Measurements from ENCODE around the gene CELSR3.

GRCh38 chr3:48655606-48656005 lies 7.1 kb downstream of the CELSR3 start:
- TF ChIP-seq CTCF (IDR thresholded peaks at IDR 0.05; ENCODE audit: insufficient read depth, low read length): no peak
- no peak for TF ChIP-seq GABPA (IDR thresholded peaks at IDR 0.05; ENCODE audit: low read depth)
- TF ChIP-seq, protein P1, sequence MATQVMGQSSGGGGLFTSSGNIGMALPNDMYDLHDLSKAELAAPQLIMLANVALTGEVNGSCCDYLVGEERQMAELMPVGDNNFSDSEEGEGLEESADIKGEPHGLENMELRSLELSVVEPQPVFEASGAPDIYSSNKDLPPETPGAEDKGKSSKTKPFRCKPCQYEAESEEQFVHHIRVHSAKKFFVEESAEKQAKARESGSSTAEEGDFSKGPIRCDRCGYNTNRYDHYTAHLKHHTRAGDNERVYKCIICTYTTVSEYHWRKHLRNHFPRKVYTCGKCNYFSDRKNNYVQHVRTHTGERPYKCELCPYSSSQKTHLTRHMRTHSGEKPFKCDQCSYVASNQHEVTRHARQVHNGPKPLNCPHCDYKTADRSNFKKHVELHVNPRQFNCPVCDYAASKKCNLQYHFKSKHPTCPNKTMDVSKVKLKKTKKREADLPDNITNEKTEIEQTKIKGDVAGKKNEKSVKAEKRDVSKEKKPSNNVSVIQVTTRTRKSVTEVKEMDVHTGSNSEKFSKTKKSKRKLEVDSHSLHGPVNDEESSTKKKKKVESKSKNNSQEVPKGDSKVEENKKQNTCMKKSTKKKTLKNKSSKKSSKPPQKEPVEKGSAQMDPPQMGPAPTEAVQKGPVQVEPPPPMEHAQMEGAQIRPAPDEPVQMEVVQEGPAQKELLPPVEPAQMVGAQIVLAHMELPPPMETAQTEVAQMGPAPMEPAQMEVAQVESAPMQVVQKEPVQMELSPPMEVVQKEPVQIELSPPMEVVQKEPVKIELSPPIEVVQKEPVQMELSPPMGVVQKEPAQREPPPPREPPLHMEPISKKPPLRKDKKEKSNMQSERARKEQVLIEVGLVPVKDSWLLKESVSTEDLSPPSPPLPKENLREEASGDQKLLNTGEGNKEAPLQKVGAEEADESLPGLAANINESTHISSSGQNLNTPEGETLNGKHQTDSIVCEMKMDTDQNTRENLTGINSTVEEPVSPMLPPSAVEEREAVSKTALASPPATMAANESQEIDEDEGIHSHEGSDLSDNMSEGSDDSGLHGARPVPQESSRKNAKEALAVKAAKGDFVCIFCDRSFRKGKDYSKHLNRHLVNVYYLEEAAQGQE (IDR thresholded peaks at IDR 0.05; ENCODE audit: insufficient replicate concordance, low read depth): no peak
- TF ChIP-seq POLR2AphosphoS5 (IDR thresholded peaks at IDR 0.05; ENCODE audit: low read depth): no peak

All from HL-60 (cell line).